ENCODE measurements around the gene SUCLG1.
"Not testable (repeated sequence)": the region's sequence is repeated elsewhere in the genome, so short reads cannot be mapped to it uniquely, and the experiment has no call there.

Gene SUCLG1

GRCh38 chr2:84459018-84459943 is at the start of gene SUCLG1:
TSS of gene SUCLG1 (minus strand) at chr2:84459280. CDS start at chr2:84459269, 11 bp downstream.
- peak in 55 of 56 donors; percentile 29 to 96 (median 87) for DNase-seq

GRCh38 chr2:84498150-84498799 is 39.2 kb upstream of the SUCLG1 start:
- no peak for DNase-seq

GRCh38 chr2:84497285-84497684 is 38.2 kb upstream of the SUCLG1 start:
- no peak for DNase-seq

GRCh38 chr2:84496386-84496785 is 37.3 kb upstream of the SUCLG1 start:
- no peak for DNase-seq

GRCh38 chr2:84495539-84496146 is 36.6 kb upstream of the SUCLG1 start:
- DNase-seq: peak in 1 of 56 donors; percentile 0

- no peak for DNase-seq
These were observed 35.0 kb upstream of the SUCLG1 start for GRCh38 chr2:84494070-84494469.

- DNase-seq: no peak
These were observed 34.4 kb upstream of the SUCLG1 start for GRCh38 chr2:84493514-84493913.

GRCh38 chr2:84492571-84492970 is 33.5 kb upstream of the SUCLG1 start:
- no peak for DNase-seq

- no peak for DNase-seq
These were observed 32.7 kb upstream of the SUCLG1 start for GRCh38 chr2:84491741-84492140.

GRCh38 chr2:84491256-84491655 is 32.2 kb upstream of the SUCLG1 start:
- no peak for DNase-seq

GRCh38 chr2:84487298-84487996 is 28.4 kb upstream of the SUCLG1 start:
- DNase-seq: no peak

- DNase-seq: no peak
These were observed 27.5 kb upstream of the SUCLG1 start for GRCh38 chr2:84486441-84487115.

GRCh38 chr2:84483320-84483719 is 24.2 kb upstream of the SUCLG1 start:
- no peak for DNase-seq

GRCh38 chr2:84482603-84483002 is 23.5 kb upstream of the SUCLG1 start:
- DNase-seq: no peak

GRCh38 chr2:84481702-84482101 is 22.6 kb upstream of the SUCLG1 start:
- DNase-seq: no peak

GRCh38 chr2:84478867-84479266 is 19.8 kb upstream of the SUCLG1 start:
- DNase-seq: no peak

- no peak for DNase-seq
These were observed 18.8 kb upstream of the SUCLG1 start for GRCh38 chr2:84477886-84478285.

GRCh38 chr2:84474176-84474575 is 15.1 kb upstream of the SUCLG1 start:
- DNase-seq: no peak

- DNase-seq: no peak
These were observed 13.9 kb upstream of the SUCLG1 start for GRCh38 chr2:84472856-84473565.

- not testable (repeated sequence) for DNase-seq
These were observed 13.3 kb upstream of the SUCLG1 start for GRCh38 chr2:84472423-84472822.

Measured in nucleus accumbens (tissue), 56 donors.